Mucosa of rectum (tissue), 2 donors: ENCODE results near the gene COPS3.
A peak's percentile ranks its signal among the peaks of the same experiment; 100 is the strongest.

Source experiments
- H3K27ac ChIP-seq, 2 donors: one replicate each; pipeline ENCODE4 v1.7.0; 2013; ENCODE audit warnings: inconsistent platforms in 2 of 2, low read depth in 2 of 2, low read length in 2 of 2
- H3K27me3 ChIP-seq, 2 donors: one replicate each; pipeline ENCODE4 v1.7.0; 2013; ENCODE audit warnings: low read length in 2 of 2; ENCODE audit not compliant: control insufficient read depth in 2 of 2, insufficient read depth in 2 of 2
- H3K36me3 ChIP-seq, 2 donors: one replicate each; pipeline ENCODE4 v1.7.0; 2013; ENCODE audit warnings: low read length in 2 of 2; ENCODE audit not compliant: control insufficient read depth in 2 of 2, insufficient read depth in 2 of 2
- H3K4me1 ChIP-seq, 2 donors: one replicate each; pipeline ENCODE4 v1.7.0; 2013; ENCODE audit warnings: low read length in 2 of 2, mild to moderate bottlenecking in 1 of 2; ENCODE audit not compliant: control insufficient read depth in 2 of 2, insufficient read depth in 2 of 2
- H3K4me3 ChIP-seq, 2 donors: one replicate each; pipeline ENCODE4 v1.7.0; 2013; ENCODE audit warnings: low read length in 2 of 2
- H3K9ac ChIP-seq, 2 donors: one replicate each; pipeline ENCODE4 v1.7.0; 2013; ENCODE audit warnings: low read length in 2 of 2, low read depth in 1 of 2, mild to moderate bottlenecking in 1 of 2
- H3K9me3 ChIP-seq, 2 donors: one replicate each; pipeline ENCODE4 v1.7.0; 2013; ENCODE audit warnings: low read length in 2 of 2; ENCODE audit not compliant: control insufficient read depth in 2 of 2
- donor health status: healthy.
- donor health status: Normal muscosa, but diverticular disease.

COPS3 gene

DNA sequence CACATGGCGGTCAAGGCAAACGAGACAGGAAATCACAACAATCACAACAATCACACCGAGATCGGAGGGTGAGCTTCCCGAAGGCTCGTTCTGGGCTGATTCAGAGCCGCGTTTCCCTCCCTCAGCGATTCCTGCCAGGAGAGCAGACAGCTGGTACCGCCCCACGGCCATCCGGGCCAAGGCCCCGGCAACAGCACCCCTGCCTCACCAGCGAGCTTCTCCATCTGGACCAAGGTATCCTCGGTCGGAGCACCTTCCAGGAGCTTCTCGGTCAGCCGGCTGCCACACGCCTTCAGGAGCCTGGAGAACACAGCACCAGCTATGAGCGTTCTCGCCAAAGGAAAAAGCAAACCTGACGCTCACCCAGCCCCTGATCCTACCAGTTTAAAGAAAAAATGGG lies 59.7 kb downstream of the COPS3 start:
- H3K27me3 ChIP-seq, result no peaks in the 10 kb centered on the region
- H3K9me3 ChIP-seq, result no peaks in the 10 kb centered on the region
- no peaks in the 10 kb centered on the region for H3K4me1 ChIP-seq
- H3K9ac ChIP-seq, result no peak overlapping the region
- no peak overlapping the region for H3K27ac ChIP-seq
- H3K36me3 ChIP-seq, result peaks cover 72 to 88% of the 10 kb centered on the region in 2 donors
- H3K4me3 ChIP-seq, result no peak overlapping the region

DNA sequence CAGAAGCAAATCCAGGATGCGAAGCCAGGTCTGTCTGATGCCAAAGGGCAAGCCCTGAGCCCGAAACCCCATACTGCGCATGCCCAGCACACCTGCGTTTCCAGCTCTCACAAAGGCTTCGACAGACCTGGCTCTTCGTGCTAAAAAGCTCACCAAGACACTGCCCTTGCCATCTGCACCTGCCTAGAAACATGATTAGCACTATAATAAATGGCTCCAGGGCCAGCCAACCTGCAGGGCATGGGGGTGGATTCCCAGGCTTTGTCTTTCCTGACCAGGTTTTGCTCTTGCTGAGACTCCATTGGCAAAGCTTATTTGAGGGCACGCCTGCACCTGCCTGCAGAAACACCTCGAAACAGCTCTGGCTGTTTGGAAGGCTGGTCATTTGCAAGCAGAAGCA lies 60.5 kb downstream of the COPS3 start:
- no peaks in the 10 kb centered on the region for H3K27me3 ChIP-seq
- H3K9ac ChIP-seq, result no peak overlapping the region
- H3K4me3 ChIP-seq, result no peak overlapping the region
- H3K9me3 ChIP-seq, result no peaks in the 10 kb centered on the region
- H3K36me3 ChIP-seq, result peaks cover 73 to 88% of the 10 kb centered on the region in 2 donors
- H3K4me1 ChIP-seq, result no peaks in the 10 kb centered on the region
- H3K27ac ChIP-seq, result no peak overlapping the region

DNA sequence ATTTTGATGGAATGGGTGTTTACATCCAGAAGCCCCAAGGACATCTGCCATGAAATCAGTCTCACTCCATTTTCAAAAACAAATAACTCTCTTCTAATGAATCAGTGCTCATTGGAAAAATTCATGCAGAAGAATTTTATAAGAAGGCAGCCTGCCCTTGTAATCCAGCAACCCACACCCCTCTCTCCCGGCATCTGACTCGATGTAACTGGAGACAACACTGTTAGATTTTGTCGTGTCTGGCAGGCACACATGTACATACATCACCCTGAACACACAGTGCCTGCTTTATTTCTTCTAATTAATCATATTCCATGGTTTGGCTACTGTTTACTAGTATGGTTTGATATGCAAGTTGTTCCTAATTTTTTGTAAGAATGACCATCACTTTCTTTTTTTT lies 63.1 kb downstream of the COPS3 start:
- Histone ChIP-seq H3K27ac (no peak overlapping the region), H3K36me3 (peaks cover 72 to 86% of the 10 kb centered on the region in 2 donors), H3K4me1 (no peaks in the 10 kb centered on the region), H3K4me3 (no peak overlapping the region), H3K9me3 (no peaks in the 10 kb centered on the region), H3K9ac (no peak overlapping the region), H3K27me3 (no peaks in the 10 kb centered on the region)

DNA sequence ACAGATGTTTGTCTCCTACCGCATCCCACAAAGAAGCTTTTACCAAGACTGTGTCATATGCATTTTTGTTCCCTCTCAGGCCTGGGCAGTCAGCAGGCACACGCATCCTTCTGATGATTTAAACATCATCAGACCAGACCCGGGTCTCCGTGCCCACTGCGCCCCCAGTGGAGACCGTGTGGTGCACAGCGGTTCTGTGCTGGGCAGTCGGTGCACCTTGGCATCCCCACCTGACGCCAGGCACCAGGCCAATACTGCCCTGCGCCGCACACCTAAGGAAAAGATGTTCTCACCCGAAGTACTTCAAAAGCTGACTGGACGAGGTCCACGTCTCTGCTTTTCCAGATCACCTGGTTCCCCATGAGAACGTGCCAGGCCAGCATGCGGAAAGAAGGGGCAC lies 64.3 kb downstream of the COPS3 start:
- no peaks in the 10 kb centered on the region for H3K4me1 ChIP-seq
- H3K9ac ChIP-seq, result no peak overlapping the region
- peaks cover 65 to 80% of the 10 kb centered on the region in 2 donors for H3K36me3 ChIP-seq
- H3K9me3 ChIP-seq, result no peaks in the 10 kb centered on the region
- H3K27me3 ChIP-seq, result no peaks in the 10 kb centered on the region
- no peak overlapping the region for H3K4me3 ChIP-seq
- H3K27ac ChIP-seq, result no peak overlapping the region

DNA sequence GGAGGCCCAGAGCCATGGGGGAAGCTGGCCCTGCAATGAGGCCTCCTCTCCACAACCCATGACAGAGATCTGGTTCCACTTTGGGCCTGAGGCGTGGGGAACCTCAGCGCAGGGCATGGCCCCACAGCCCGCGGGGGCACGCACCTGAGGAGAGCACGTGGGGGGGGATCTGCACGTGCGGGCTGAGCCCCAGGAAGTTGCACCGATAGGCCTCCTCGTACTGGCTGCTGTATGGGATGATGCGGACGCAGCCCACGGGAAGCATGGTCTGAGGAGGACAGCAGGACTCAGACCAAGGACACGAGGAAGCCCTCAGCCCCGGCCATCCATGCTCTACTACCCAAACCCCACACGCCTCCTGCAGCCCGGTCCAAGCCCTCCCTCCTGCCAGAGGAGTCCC lies 64.8 kb downstream of the COPS3 start:
- Histone ChIP-seq H3K9ac (no peak overlapping the region), H3K27ac (no peak overlapping the region), H3K27me3 (no peaks in the 10 kb centered on the region), H3K9me3 (no peaks in the 10 kb centered on the region), H3K4me3 (no peak overlapping the region), H3K36me3 (peaks cover 61 to 74% of the 10 kb centered on the region in 2 donors), H3K4me1 (no peaks in the 10 kb centered on the region)

DNA sequence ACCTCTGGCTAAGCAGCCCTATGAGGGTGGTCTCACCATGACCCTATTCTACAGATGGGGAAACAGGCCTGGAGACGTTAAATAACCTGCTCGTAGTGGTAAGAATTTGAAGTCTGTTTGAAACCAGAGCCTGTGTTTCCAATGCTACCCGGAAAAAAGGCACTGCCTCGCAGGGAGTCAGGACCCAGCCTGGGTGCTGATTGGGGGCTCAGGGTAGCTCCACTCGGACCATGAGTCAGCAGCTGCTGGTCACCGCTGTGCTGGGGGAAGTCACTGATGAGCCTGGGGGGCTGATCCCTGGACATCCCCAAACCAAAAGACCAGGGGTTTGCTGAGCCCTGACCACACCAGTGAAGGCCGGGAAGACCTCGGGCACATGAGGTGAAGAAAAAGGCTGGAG lies 65.5 kb downstream of the COPS3 start:
- no peak overlapping the region for H3K9ac ChIP-seq
- peaks cover 57 to 68% of the 10 kb centered on the region in 2 donors for H3K36me3 ChIP-seq
- no peaks in the 10 kb centered on the region for H3K9me3 ChIP-seq
- H3K4me3 ChIP-seq, result no peak overlapping the region
- no peak overlapping the region for H3K27ac ChIP-seq
- H3K4me1 ChIP-seq, result no peaks in the 10 kb centered on the region
- H3K27me3 ChIP-seq, result no peaks in the 10 kb centered on the region

DNA sequence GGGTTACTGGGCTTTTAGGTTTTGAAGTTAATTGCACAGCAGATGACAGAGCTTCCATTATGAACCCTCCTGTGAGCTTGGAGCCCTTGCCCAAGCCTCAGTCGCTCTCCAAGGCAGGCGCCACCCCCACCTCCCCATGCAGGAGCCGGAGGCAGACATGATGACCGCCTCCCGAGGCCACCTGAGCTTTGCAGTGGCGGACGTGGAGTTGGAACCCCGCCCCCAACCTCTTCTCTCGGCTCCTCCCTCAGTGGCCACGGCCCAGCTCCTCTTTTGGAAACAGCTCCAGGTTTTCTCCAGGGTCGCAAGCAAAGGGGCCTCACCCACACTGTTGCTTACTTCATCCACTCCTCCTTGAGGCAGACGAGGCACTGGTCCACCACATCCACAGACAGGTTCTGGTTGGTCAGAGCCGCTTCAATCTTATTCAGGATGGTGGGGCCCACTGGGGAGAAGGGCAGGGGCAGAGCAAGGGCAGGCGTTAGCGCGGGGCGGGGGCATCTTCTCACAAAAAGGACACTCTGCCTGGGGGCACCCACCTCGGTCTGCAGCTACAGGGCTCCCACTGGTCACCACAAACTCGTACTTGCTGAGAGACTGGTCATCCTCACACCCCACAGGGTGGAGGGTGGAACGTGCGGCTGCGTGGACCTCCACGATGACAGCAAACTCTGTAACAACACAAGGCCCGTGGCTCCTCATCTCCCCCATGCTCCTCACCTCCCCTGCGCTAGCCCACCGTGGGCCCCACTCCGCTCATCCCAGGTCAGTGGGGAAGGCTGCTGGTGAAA lies 66.2 kb downstream of the COPS3 start:
- H3K4me1 ChIP-seq, result no peaks in the 10 kb centered on the region
- no peaks in the 10 kb centered on the region for H3K9me3 ChIP-seq
- no peak overlapping the region for H3K9ac ChIP-seq
- H3K4me3 ChIP-seq, result no peak overlapping the region
- no peaks in the 10 kb centered on the region for H3K27me3 ChIP-seq
- peaks cover 57 to 61% of the 10 kb centered on the region in 2 donors for H3K36me3 ChIP-seq
- H3K27ac ChIP-seq, result no peak overlapping the region

DNA sequence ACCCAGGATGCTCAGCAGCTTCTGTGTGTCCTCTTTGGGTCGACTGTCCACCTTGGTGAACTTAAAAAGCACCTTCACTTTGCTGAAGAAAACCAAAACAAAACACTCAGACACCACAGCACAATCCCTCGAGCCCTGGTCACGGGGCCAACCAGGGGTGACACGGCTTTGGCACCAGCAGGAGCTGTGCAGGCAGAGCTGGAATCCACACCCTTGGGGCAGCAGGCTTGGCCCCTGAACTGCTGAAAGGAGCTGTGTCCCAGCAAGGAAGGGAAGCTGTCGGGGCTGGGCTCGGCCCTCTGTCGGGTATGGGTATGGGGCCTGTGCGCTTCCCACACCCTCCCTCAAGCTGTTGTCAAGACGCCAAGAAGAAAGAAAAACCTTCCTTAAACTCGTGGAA lies 67.3 kb downstream of the COPS3 start:
- H3K9ac ChIP-seq, result no peak overlapping the region
- H3K27me3 ChIP-seq, result no peaks in the 10 kb centered on the region
- H3K27ac ChIP-seq, result no peak overlapping the region
- H3K36me3 ChIP-seq, result peaks cover 52 to 54% of the 10 kb centered on the region in 2 donors
- H3K4me1 ChIP-seq, result no peaks in the 10 kb centered on the region
- H3K9me3 ChIP-seq, result no peaks in the 10 kb centered on the region
- H3K4me3 ChIP-seq, result no peak overlapping the region

DNA sequence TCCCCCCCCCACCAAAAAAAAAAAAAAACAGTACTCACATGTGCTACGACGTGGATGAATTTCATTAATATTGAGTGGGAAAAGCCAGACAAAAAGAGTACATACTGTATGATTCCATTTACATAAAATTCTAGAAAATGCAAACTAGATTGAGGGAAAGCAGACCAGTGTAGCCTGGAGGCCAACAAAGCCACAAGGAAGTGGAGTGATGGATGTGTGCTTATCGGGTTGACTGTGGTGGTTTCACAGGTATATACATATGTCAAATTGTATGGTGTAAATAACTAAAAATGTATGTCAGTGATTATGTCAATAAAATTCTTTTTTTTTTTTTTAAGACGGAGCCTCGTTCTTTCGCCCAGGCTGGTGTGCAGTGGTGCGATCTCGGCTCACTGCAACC lies 73.0 kb downstream of the COPS3 start:
- Histone ChIP-seq H3K36me3 (peaks cover 4 to 7% of the 10 kb centered on the region in 2 donors), H3K27ac (no peak overlapping the region), H3K9ac (no peak overlapping the region)

DNA sequence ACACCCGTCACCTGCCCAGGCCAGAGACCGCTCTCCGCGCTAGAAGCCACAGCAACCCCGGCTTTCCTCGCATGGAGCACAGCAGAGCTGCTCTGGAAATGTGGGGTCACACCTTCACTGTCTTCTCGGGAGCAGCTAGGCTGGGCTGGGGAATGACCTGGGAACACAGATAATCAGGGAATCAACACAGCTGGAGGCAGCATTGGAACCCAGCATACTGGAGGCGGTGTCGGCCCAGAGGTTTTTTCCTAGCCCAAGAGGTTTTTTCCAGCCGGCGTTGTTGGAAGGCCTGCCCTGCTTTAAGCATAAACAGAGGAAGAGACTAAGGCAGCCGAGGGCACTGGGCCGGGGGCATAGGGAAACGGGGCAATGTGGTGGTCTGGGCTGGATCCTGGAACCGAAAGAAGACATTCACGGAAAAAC lies 74.1 kb downstream of the COPS3 start:
- peaks cover 0 to 3% of the 10 kb centered on the region in 2 donors for H3K36me3 ChIP-seq
- H3K4me1 ChIP-seq, result peaks cover 28 to 29% of the 10 kb centered on the region in 2 donors
- peak overlapping the region; percentile 77 to 78 for H3K27ac ChIP-seq
- no peaks in the 10 kb centered on the region for H3K9me3 ChIP-seq
- peak overlapping the region in 1 of 2 donors; percentile 76 for H3K4me3 ChIP-seq
- peak overlapping the region in 1 of 2 donors; percentile 80 for H3K9ac ChIP-seq
- no peaks in the 10 kb centered on the region for H3K27me3 ChIP-seq

More for the DNA sequence above, 73.0 kb downstream of the COPS3 start:
- no peaks in the 10 kb centered on the region for H3K27me3 ChIP-seq
- H3K4me3 ChIP-seq, result no peak overlapping the region
- peaks cover 28 to 29% of the 10 kb centered on the region in 2 donors for H3K4me1 ChIP-seq
- H3K9me3 ChIP-seq, result no peaks in the 10 kb centered on the region
